Measurements from ENCODE around the gene NUP205.
"Not testable (repeated sequence)": the region's sequence is repeated elsewhere in the genome, so short reads cannot be mapped to it uniquely, and the experiment has no call there.

Gene NUP205

DNA sequence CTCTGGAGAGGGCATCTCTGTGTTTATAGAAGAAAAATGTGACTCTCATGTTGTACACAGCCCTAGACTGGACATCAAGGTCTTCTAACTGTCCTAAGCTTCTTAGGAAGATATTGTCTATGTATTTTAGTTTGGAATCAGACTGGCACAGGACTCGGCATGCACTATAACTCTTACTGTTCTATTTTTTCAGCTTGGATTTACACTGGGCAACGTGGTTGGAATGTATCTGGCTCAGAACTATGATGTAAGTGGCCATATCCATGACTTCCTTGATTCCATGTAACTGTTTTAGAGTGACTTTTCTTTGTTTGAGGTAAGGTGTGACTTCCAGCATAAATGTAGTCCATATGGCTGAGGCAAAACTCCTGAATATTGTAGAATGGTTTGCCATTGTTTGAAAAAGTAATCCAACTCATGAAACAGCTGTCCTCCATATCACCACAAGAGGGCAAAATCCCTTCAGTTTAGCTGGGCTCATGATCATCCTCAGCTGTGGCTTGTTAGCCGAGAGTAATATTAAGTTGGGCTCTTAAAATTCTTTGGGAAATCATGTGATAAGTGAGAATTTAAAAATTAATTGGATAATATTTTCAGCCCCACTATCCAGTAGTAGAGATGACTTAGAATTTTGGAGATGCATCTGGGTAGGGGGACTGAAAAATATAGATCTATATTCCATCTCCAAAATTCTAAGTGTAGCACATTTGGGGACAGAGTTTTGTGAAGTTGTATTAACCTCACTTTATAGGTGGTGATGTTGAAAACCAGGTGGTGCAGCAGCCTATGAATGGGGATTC, 115.0 kb downstream of the NUP205 start:
- peak; percentile 72 for DNase-seq

GRCh38 chr7:135673360-135673706, 115.6 kb downstream of the NUP205 start:
- peak; percentile 52 for DNase-seq

DNA sequence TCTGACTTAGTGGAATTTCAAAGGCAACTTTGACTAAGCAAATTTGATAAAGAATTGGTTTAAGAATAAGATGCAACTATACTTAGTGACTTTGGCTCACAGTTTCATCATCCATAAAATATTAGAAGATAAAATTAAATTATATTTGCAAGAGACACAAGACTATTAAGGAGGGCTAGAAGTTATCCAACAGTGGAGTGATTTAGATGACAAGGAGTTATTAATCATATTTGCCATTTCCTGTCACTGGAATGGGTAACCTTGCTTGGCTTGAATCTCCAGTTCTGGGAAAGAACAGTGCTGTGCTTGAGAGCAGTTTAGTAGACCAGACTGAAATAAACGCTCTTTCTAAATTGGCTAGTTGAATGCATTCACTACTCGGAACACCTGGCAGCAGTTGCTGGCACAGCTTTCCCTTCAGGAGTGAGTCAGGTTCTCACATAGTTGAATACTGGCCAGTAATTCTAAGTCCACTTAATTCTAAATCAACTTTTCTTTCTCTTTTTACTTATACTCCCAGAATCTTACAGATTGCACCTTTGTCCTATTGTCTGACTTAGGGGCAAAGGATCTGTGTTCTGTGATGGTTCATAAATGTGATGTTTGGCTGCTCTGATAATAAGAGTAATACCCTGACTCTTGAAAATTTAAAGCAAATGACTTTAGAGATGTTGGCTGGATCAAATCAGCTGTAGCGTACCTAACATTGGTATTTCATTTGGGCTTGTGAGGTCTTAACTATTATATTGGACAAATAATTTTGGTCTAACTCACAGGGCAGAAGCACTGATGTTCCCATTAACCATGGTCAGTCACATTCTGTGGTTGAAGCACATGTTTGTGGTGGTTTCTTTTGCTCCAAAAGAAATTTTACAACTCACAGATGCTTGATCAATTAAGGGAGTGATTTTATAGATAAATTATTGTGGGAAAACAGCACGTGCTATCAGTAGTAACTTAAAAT, 121.2 kb downstream of the NUP205 start:
- peak; percentile 67 for DNase-seq

GRCh38 chr7:135681762-135682161, 124.0 kb downstream of the NUP205 start:
- no peak for DNase-seq

DNA sequence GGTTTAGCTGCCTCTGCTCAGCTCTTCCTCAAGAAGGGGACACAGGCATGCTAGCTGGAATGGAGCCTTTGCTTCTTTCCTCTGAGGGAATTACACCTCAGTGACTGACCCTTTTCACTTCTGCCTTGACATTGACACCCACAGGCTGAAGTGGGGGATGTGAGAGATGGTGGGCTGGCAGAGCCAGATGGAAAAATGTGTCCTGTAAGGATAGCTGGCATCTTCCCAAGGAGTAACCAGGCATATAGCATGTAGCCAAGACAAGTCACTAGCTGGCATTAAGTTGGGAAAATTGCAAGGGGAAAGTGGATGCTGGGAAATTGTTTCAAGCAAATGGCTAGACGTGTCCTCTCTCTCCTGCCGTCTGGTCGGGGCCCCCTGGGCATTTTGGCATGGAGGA, 124.5 kb downstream of the NUP205 start:
- no peak for DNase-seq

DNA sequence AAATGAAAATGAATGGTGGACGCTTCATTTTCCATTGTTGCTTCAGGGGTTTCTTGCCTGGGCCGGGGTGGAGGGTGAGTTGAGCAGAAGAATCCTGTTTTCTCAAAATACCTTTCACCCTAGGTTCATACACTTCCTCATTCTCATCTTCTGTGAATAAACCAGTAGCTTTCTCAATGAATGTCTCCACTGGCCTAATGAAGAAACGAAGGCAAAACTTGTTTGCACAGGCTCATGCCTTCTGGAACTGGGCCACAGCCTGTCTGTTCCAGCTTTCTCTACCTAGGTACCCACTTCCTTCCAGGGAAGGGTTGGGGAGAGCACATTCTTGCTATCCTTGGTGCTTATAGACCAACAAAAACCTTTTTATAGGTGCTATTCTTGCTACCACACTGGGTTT, 125.9 kb downstream of the NUP205 start:
- DNase-seq = no peak

DNA sequence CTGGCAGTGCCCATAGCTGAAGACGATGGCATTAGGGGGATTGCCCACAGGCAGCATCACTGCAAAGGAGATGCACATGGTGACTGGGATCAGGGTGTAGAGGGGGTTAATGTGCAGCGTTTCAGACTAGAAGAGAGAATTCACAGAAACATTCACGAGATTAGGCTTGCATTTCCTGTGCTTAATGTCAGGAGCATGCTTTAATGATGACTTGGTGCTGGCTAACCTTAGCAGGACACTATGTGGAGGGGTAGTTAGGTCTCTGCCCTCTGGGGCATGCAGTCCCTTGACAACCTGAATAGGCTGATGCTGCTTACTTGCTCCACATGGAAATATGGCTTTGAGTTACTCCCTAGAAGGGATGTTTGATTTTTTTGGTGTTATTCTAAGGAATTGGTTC, 126.4 kb downstream of the NUP205 start:
- DNase-seq = peak; percentile 53

- no peak for DNase-seq
Measured at GRCh38 chr7:135684699-135685098, 127.0 kb downstream of the NUP205 start.

DNA sequence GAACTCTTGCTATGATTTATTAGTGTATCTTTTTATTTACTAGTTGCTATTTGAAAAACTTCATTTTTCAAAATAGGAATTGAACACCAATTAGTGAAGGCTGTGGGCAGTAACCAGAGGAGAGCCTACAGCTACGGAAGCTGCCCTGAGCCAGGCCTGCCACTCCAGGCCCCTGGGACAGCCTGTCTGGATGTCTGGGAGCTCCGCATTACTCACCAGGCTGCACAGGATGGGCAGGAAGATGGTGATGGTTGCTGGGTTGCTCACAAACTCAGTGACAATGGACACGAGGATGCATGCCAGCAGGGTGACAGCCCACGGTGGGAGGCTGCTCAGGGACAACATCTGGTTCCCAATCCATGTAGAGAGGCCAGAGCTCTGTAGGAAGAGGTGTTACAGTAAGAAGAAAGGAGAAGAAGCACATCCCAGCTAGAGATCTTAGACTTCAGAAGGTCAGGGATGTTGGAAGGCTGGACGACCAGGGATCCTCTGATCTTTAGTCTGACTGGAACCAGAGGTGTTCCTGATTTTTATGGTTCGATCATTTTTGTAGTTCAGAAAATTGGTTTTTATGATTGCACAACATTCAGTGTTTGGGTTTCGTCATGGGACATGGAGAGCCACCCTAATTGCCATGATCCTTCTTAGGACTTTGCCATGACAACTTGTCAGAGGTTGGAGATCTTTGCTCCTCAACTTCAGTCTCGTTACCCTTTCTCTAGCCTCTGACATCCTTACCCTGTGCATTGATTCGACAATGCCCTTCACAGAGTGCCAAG, 127.8 kb downstream of the NUP205 start:
- DNase-seq = peak; percentile 48

- DNase-seq = no peak
Measured at GRCh38 chr7:135687466-135687865, 129.7 kb downstream of the NUP205 start.

DNA sequence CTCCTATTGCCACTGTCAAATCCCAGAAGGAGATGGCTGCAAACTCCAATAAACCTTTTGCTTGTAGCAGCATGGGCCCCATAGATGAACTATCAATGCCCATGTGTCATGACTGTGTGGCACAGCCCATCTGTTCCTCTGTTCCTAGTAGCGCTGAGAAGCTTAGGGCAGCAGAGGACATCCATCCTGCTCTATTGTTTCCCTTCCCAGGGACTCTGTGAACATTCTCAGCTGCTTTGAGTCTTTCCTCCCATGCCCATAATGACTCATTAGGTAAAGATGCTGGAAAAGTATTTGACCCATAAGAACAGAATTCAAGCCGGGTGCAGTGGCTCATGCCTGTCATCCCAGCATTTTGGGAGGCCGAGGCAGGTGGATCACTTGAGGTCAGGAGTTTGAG, 132.8 kb downstream of the NUP205 start:
- DNase-seq = peak; percentile 72

DNA sequence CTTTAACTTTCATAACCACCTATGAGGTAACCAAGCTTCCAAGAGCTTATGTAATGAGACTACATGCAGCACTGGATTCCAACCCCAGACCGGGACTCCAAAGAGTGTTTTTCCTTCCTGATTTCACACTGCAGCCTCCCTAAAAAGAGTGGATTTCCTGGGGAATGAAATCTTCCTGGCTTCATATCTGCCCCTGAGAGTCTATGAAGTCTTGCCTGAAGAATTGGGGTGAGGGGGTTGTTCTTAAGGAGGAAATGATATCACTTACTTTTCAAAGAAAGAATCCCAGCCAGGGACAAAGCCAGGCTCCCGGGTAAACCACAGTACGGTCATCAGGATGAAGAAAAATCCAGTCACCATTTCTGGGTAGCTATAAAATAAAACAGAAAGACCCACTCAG, 134.3 kb downstream of the NUP205 start:
- DNase-seq = peak; percentile 73

DNA sequence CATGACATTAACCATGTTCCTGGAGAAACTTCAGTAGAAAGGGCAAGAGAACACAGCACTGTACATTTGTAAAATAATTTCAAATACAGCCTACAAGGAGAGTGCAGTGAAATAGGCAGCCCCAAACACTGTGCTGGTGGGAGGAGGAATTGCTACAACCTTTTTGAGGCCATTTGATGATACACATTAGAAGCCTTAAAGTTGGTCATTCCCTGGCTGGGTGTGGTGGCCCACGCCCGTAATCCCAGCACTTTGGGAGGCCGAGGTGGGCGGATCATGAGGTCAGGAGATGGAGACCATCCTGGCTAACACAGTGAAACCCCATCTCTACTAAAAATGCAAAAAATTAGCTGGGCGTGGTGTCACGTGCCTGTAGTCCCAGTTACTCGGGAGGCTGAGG, 134.9 kb downstream of the NUP205 start:
- DNase-seq = not testable (repeated sequence)

GRCh38 chr7:135693558-135693957, 135.8 kb downstream of the NUP205 start:
- DNase-seq = no peak

DNA sequence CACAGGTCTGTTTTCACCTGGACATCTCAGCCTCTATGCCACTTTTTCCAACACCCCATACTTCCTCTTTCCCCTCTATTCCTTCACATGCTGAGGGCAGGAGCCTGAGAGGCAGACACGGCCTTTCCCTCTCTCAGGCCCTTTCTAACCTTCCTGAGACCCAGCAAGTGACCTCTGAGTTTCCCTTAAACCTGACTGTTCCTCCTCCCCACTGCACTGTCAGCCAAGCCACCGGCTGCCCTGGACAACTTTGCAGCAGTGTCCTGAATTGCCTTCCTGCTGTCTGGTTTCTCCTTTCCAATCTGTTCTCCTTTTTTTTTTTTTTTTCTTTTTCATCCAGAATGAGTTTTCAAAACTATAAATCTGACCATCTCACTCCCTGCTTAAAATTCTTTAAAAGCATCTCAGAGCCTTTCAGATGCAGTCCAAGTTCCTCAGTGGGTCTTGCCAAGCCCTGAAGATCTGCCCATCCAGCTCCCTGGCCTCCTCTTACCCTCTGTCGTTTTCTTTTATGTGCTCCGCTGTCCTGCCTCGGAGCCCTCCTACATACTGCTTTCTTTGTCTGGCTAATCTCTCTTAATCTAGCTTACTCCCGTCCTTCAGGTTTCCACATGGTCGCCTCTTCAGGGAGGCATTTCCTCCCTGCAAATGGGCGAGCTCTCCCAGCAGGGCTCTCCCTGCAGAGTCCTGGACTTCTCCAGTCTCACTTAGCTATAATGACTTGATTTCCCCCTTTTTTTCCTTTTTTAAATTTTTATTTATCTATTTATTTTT, 139.7 kb downstream of the NUP205 start:
- no peak for DNase-seq
